Measurements from ENCODE around the gene CRY2. TPM values are rescaled to one million over a fixed set of nuclear protein-coding genes. Genes with fewer than 3 reads are reported as not detected.
"Not testable (repeated sequence)": the region's sequence is repeated elsewhere in the genome, so short reads cannot be mapped to it uniquely, and the experiment has no call there.

Gene CRY2
- total and polyA plus RNA-seq, 4 donors: 16.7 to 72.9 (median 33.0) TPM

- no peak for DNase-seq (ENCODE audit: low spot score)
- Histone ChIP-seq H3K4me3 (ENCODE audit: low read depth in 1 of 3, low read length in 3 of 3) (no peak overlapping the region), H3K4me1 (ENCODE audit: control insufficient read depth in 4 of 4, insufficient read depth in 4 of 4, low read length in 3 of 4) (peaks cover 7 to 24% (median 13%) of the 10 kb centered on the region in 4 donors), H3K27me3 (ENCODE audit: control insufficient read depth in 4 of 4, insufficient read depth in 4 of 4, low read length in 3 of 4) (no peaks in the 10 kb centered on the region), H3K36me3 (ENCODE audit: control insufficient read depth in 4 of 4, insufficient read depth in 3 of 4, low read depth in 1 of 4, low read length in 3 of 4) (peaks cover 0 to 3% (median 0%) of the 10 kb centered on the region in 4 donors), H3K9me3 (ENCODE audit: control insufficient read depth in 4 of 4, low read length in 3 of 4) (no peaks in the 10 kb centered on the region), H3K9ac (ENCODE audit: low read depth in 1 of 2, low read length in 2 of 2) (no peak overlapping the region), H3K27ac (ENCODE audit: low read depth in 1 of 2, low read length in 2 of 2) (no peak overlapping the region)
- TF ChIP-seq HNF4A (conservative IDR thresholded peaks at IDR 0.05) (no peak), YY1 (IDR thresholded peaks at IDR 0.05) (no peak), SP1 (IDR thresholded peaks at IDR 0.05) (no peak), ZBTB33 (IDR thresholded peaks at IDR 0.05) (no peak), FOXA1 (IDR thresholded peaks at IDR 0.05) (no peak), NR2F2 (IDR thresholded peaks at IDR 0.05) (no peak), JUND (IDR thresholded peaks at IDR 0.05) (no peak), TAF1 (conservative IDR thresholded peaks at IDR 0.05) (no peak), EGR1 (IDR thresholded peaks at IDR 0.05; ENCODE audit: low read depth in 2 of 2) (no peak), ATF3 (IDR thresholded peaks at IDR 0.05) (no peak), RAD21 (IDR thresholded peaks at IDR 0.05) (no peak), MAX (IDR thresholded peaks at IDR 0.05) (no peak)
- TF ChIP-seq, protein P1, sequence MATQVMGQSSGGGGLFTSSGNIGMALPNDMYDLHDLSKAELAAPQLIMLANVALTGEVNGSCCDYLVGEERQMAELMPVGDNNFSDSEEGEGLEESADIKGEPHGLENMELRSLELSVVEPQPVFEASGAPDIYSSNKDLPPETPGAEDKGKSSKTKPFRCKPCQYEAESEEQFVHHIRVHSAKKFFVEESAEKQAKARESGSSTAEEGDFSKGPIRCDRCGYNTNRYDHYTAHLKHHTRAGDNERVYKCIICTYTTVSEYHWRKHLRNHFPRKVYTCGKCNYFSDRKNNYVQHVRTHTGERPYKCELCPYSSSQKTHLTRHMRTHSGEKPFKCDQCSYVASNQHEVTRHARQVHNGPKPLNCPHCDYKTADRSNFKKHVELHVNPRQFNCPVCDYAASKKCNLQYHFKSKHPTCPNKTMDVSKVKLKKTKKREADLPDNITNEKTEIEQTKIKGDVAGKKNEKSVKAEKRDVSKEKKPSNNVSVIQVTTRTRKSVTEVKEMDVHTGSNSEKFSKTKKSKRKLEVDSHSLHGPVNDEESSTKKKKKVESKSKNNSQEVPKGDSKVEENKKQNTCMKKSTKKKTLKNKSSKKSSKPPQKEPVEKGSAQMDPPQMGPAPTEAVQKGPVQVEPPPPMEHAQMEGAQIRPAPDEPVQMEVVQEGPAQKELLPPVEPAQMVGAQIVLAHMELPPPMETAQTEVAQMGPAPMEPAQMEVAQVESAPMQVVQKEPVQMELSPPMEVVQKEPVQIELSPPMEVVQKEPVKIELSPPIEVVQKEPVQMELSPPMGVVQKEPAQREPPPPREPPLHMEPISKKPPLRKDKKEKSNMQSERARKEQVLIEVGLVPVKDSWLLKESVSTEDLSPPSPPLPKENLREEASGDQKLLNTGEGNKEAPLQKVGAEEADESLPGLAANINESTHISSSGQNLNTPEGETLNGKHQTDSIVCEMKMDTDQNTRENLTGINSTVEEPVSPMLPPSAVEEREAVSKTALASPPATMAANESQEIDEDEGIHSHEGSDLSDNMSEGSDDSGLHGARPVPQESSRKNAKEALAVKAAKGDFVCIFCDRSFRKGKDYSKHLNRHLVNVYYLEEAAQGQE (IDR thresholded peaks at IDR 0.05): no peak
- TF ChIP-seq, protein P2, sequence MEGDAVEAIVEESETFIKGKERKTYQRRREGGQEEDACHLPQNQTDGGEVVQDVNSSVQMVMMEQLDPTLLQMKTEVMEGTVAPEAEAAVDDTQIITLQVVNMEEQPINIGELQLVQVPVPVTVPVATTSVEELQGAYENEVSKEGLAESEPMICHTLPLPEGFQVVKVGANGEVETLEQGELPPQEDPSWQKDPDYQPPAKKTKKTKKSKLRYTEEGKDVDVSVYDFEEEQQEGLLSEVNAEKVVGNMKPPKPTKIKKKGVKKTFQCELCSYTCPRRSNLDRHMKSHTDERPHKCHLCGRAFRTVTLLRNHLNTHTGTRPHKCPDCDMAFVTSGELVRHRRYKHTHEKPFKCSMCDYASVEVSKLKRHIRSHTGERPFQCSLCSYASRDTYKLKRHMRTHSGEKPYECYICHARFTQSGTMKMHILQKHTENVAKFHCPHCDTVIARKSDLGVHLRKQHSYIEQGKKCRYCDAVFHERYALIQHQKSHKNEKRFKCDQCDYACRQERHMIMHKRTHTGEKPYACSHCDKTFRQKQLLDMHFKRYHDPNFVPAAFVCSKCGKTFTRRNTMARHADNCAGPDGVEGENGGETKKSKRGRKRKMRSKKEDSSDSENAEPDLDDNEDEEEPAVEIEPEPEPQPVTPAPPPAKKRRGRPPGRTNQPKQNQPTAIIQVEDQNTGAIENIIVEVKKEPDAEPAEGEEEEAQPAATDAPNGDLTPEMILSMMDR (IDR thresholded peaks at IDR 0.05; ENCODE audit: low read depth, low read length, missing input control): no peak
- WGBS: 33% methylated on average over 3 of the region's 3 CpGs
These were observed 51.8 kb downstream of the CRY2 start for GRCh38 chr11:45899086-45899447.

GRCh38 chr11:45899448-45900174 is 52.3 kb downstream of the CRY2 start:
- Histone ChIP-seq H3K9ac (ENCODE audit: low read depth in 1 of 2, low read length in 2 of 2) (no peak overlapping the region), H3K4me1 (ENCODE audit: control insufficient read depth in 4 of 4, insufficient read depth in 4 of 4, low read length in 3 of 4) (peaks cover 7 to 24% (median 13%) of the 10 kb centered on the region in 4 donors), H3K9me3 (ENCODE audit: control insufficient read depth in 4 of 4, low read length in 3 of 4) (no peaks in the 10 kb centered on the region), H3K4me3 (ENCODE audit: low read depth in 1 of 3, low read length in 3 of 3) (peak overlapping the region in 2 of 3 donors; percentile 12 to 55), H3K27me3 (ENCODE audit: control insufficient read depth in 4 of 4, insufficient read depth in 4 of 4, low read length in 3 of 4) (no peaks in the 10 kb centered on the region), H3K27ac (ENCODE audit: low read depth in 1 of 2, low read length in 2 of 2) (no peak overlapping the region), H3K36me3 (ENCODE audit: control insufficient read depth in 4 of 4, insufficient read depth in 3 of 4, low read depth in 1 of 4, low read length in 3 of 4) (peaks cover 0 to 3% (median 0%) of the 10 kb centered on the region in 4 donors)
- TF ChIP-seq GABPA (IDR thresholded peaks at IDR 0.05 in 1 of 2, conservative IDR thresholded peaks at IDR 0.05 in 1 of 2) (no peak), JUND (IDR thresholded peaks at IDR 0.05) (peak in 1 of 2 donors; percentile 43)
- TF ChIP-seq, protein P1 (IDR thresholded peaks at IDR 0.05): peak; percentile 87
- WGBS: 4% methylated on average over 62 of the region's 62 CpGs
- peak; percentile 65 for DNase-seq (ENCODE audit: low spot score)

- not testable (repeated sequence) for H3K27me3 ChIP-seq (ENCODE audit: control insufficient read depth in 4 of 4, insufficient read depth in 4 of 4, low read length in 3 of 4)
These were observed 53.0 kb downstream of the CRY2 start for GRCh38 chr11:45900175-45900800.

More at GRCh38 chr11:45900175-45900800, 53.0 kb downstream of the CRY2 start:
- DNase-seq (ENCODE audit: low spot score); H3K27ac ChIP-seq (ENCODE audit: low read depth in 1 of 2, low read length in 2 of 2); H3K9me3 ChIP-seq (ENCODE audit: control insufficient read depth in 4 of 4, low read length in 3 of 4); H3K9ac ChIP-seq (ENCODE audit: low read depth in 1 of 2, low read length in 2 of 2); H3K36me3 ChIP-seq (ENCODE audit: control insufficient read depth in 4 of 4, insufficient read depth in 3 of 4, low read depth in 1 of 4, low read length in 3 of 4): not testable (repeated sequence)
- Histone ChIP-seq H3K4me1 (ENCODE audit: control insufficient read depth in 4 of 4, insufficient read depth in 4 of 4, low read length in 3 of 4) (peaks cover 7 to 24% (median 13%) of the 10 kb centered on the region in 4 donors), H3K4me3 (ENCODE audit: low read depth in 1 of 3, low read length in 3 of 3) (peak overlapping the region in 2 of 3 donors; percentile 42 to 55)
- 13% methylated on average over 39 of the region's 59 CpGs for WGBS

Measured in liver (tissue), 9 donors.